Gastrocnemius medialis (tissue), 4 donors: ENCODE data around the gene QSOX2.

Experiments used
- POLR2A ChIP-seq, 2 donors: fragments of 450-650 bp; IDR thresholded peaks; one replicate each; pipeline ENCODE4 v1.6.1; 2017; ENCODE audit warnings: antibody characterized with exemption in 2 of 2, mild to moderate bottlenecking in 2 of 2, moderate library complexity in 2 of 2
- TF ChIP-seq, protein P1 (sequence below), 5 experiments: fragments of 450-650 bp in 3 of 5; fragments of 200-600 bp in 2 of 5; sonication (generic) in 2 of 5; IDR thresholded peaks in 4 of 5; conservative IDR thresholded peaks in 1 of 5; 1 replicate in 4 of 5; 2 replicates in 1 of 5; pipeline ENCODE4 v1.5.1; 2016 to 2019; ENCODE audit warnings: antibody characterized with exemption in 5 of 5, mild to moderate bottlenecking in 3 of 5, moderate library complexity in 3 of 5

DNA sequence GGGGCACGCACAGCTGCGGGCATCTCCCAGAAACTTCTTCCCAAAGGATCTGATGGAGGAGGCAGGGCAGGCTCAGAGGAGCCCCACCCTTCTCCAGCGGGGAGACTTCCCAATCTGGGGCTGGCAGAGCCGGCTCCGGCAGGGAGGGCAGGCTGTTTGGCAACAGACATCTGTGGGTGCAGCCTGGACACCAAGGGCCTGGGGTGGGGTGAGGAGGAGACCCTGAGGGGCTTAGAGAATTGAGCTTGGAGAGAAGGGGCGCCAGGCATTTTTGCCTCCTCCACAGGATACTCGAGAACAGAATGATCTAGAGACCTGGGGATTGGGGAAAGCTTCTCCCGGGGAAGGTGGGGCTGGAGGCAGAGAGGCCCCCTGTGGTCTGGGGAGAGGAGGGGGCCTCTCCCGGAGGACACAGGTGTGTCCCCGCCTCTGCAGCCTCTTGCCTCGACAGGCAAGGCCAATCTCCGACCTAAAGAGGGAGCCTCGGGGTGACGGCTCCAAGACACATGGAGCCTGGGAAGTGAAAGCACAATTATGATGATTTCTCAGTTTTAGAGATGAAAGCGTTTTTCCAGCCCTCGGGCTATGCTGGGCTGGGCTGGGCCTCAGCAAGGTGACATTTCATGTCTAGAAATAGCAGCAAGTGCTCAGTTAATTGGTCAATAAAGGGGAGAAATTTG is 49.1 kb downstream of the QSOX2 start:
- TF ChIP-seq, protein P1, sequence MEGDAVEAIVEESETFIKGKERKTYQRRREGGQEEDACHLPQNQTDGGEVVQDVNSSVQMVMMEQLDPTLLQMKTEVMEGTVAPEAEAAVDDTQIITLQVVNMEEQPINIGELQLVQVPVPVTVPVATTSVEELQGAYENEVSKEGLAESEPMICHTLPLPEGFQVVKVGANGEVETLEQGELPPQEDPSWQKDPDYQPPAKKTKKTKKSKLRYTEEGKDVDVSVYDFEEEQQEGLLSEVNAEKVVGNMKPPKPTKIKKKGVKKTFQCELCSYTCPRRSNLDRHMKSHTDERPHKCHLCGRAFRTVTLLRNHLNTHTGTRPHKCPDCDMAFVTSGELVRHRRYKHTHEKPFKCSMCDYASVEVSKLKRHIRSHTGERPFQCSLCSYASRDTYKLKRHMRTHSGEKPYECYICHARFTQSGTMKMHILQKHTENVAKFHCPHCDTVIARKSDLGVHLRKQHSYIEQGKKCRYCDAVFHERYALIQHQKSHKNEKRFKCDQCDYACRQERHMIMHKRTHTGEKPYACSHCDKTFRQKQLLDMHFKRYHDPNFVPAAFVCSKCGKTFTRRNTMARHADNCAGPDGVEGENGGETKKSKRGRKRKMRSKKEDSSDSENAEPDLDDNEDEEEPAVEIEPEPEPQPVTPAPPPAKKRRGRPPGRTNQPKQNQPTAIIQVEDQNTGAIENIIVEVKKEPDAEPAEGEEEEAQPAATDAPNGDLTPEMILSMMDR (IDR thresholded peaks at IDR 0.05 in 4 of 5, conservative IDR thresholded peaks at IDR 0.05 in 1 of 5) = no peak
- no peak for TF ChIP-seq POLR2A (IDR thresholded peaks at IDR 0.05)
